IMR-90 (cell line): ENCODE measurements around the gene HBEGF. TPM values are rescaled to one million over a fixed set of nuclear protein-coding genes. Genes with fewer than 3 reads are reported as not detected.

Experiments
- ATAC-seq: fragments of 200-7000 bp; cut with Tn5 transposase; 2 replicates; pipeline ENCODE4 v1.9.1; 2020; ENCODE audit warnings: low read depth, mild to moderate bottlenecking, moderate library complexity
- BruUV-seq: library from RNA; stranded (reverse); fragments of 400-500 nt; replicated peaks from 2 replicates; lab custom pipeline; 2021; lab: Mats Ljungman, UMichigan
- CTCF ChIA-PET: fragments of 300-600 bp; formaldehyde crosslinking; extraction: SDS; loops from one replicate; lab custom pipeline; 2021; ENCODE audit warnings: antibody characterized with exemption; lab: Yijun Ruan, JAX
- POLR2A ChIA-PET: fragments of 300-600 bp; sonication (Branson Sonifier 250); formaldehyde crosslinking; loops from one replicate; lab custom pipeline; 2022; ENCODE audit warnings: antibody characterized with exemption; ENCODE audit not compliant: unreplicated experiment; lab: Charles Lee
- DNase-seq: peaks from one replicate; pipeline ENCODE4 v3.0.0; 2013
- H2AFZ ChIP-seq: replicated peaks from 2 replicates; pipeline ENCODE3; 2013; ENCODE audit warnings: low read length, mild to moderate bottlenecking; ENCODE audit not compliant: poor library complexity
- H2AK5ac ChIP-seq: 2 replicates; pipeline ENCODE4 v1.6.1; 2013; ENCODE audit warnings: low read depth, low read length, inconsistent platforms
- H2AK9ac ChIP-seq: replicated peaks from 2 replicates; pipeline ENCODE3; 2013; ENCODE audit warnings: mild to moderate bottlenecking, low read depth, low read length, moderate library complexity; ENCODE audit not compliant: poor library complexity
- H2BK120ac ChIP-seq: 2 replicates; pipeline ENCODE4 v1.6.1; 2013; ENCODE audit warnings: low read depth, low read length, inconsistent platforms
- H2BK15ac ChIP-seq: 3 replicates; pipeline ENCODE4 v1.6.1; 2013; ENCODE audit warnings: low read depth, low read length, inconsistent platforms
- H2BK20ac ChIP-seq: 2 replicates; pipeline ENCODE4 v1.6.1; 2013; ENCODE audit warnings: low read depth, mild to moderate bottlenecking, inconsistent platforms, low read length, moderate library complexity
- H2BK5ac ChIP-seq: 2 replicates; pipeline ENCODE4 v1.6.1; 2013; ENCODE audit warnings: mild to moderate bottlenecking, low read depth, low read length, inconsistent platforms; ENCODE audit not compliant: poor library complexity, severe bottlenecking
- H3K14ac ChIP-seq: replicated peaks from 2 replicates; pipeline ENCODE4 v1.6.1; 2013; ENCODE audit warnings: low read depth, low read length, inconsistent platforms
- H3K18ac ChIP-seq: 2 replicates; pipeline ENCODE4 v1.6.1; 2013; ENCODE audit warnings: low read depth, low read length, control low read depth
- H3K23ac ChIP-seq: 2 replicates; pipeline ENCODE4 v1.6.1; 2013; ENCODE audit warnings: low read depth, low read length, inconsistent platforms
- H3K27ac ChIP-seq: 2 replicates; pipeline ENCODE4 v1.5.1; 2013; ENCODE audit warnings: mild to moderate bottlenecking, control low read depth, low read length; ENCODE audit not compliant: insufficient read depth
- H3K27me3 ChIP-seq: 2 replicates; pipeline ENCODE4 v1.6.1; 2013; ENCODE audit warnings: low read length; ENCODE audit not compliant: control insufficient read depth, insufficient read depth
- H3K36me3 ChIP-seq: 2 replicates; pipeline ENCODE4 v1.6.1; 2013; ENCODE audit warnings: low read length, mixed read lengths; ENCODE audit not compliant: control insufficient read depth, insufficient read depth
- H3K4ac ChIP-seq: 2 replicates; pipeline ENCODE4 v1.6.1; 2013; ENCODE audit warnings: low read depth, low read length, inconsistent platforms
- H3K4me1 ChIP-seq: 2 replicates; pipeline ENCODE4 v1.6.1; 2013; ENCODE audit warnings: low read length, mixed read lengths; ENCODE audit not compliant: control insufficient read depth, insufficient read depth
- H3K4me2 ChIP-seq: 2 replicates; pipeline ENCODE4 v1.6.1; 2013; ENCODE audit warnings: low read depth, mild to moderate bottlenecking, control low read depth, low read length, moderate library complexity
- H3K4me3 ChIP-seq: 2 replicates; pipeline ENCODE4 v1.5.1; 2013; ENCODE audit warnings: low read depth, mild to moderate bottlenecking, control low read depth, low read length, moderate library complexity; ENCODE audit not compliant: insufficient read depth
- H3K56ac ChIP-seq: 2 replicates; pipeline ENCODE4 v1.6.1; 2013; ENCODE audit warnings: low read length, inconsistent platforms; ENCODE audit not compliant: insufficient read depth; ENCODE audit errors: extremely low read depth
- H3K79me1 ChIP-seq, 2 experiments: 2 replicates each; pipeline ENCODE4 v1.6.1; 2013; ENCODE audit warnings: low read length in 2 of 2, inconsistent platforms in 1 of 2, low read depth in 1 of 2
- H3K9ac ChIP-seq: 2 replicates; pipeline ENCODE4 v1.6.1; 2013; ENCODE audit warnings: low read depth, low read length, control low read depth
- H3K9me1 ChIP-seq: 2 replicates; pipeline ENCODE4 v1.6.1; 2013; ENCODE audit warnings: low read length, inconsistent platforms; ENCODE audit not compliant: insufficient read depth
- H3K9me3 ChIP-seq: 2 replicates; pipeline ENCODE4 v1.6.1; 2013; ENCODE audit warnings: low read length; ENCODE audit not compliant: control insufficient read depth, insufficient read depth
- H4K20me1 ChIP-seq: 2 replicates; pipeline ENCODE4 v1.6.1; 2013; ENCODE audit warnings: low read length, inconsistent platforms; ENCODE audit not compliant: insufficient read depth
- H4K5ac ChIP-seq: 2 replicates; pipeline ENCODE4 v1.6.1; 2013; ENCODE audit warnings: mild to moderate bottlenecking, low read depth, low read length, control low read depth
- H4K8ac ChIP-seq, 2 experiments: 2 replicates each; pipeline ENCODE4 v1.6.1; 2013; ENCODE audit warnings: low read depth in 2 of 2, low read length in 2 of 2, control low read depth in 1 of 2, inconsistent platforms in 1 of 2
- H4K91ac ChIP-seq: 2 replicates; pipeline ENCODE4 v1.6.1; 2013; ENCODE audit warnings: low read depth, low read length, inconsistent platforms; ENCODE audit not compliant: insufficient read depth
- CHD1 ChIP-seq: IDR thresholded peaks from 2 replicates; pipeline ENCODE4 v1.6.1; 2012; ENCODE audit warnings: low read depth, low read length, improper control_type of control experiment
- MAFK ChIP-seq: IDR thresholded peaks from 2 replicates; pipeline ENCODE4 v1.6.1; 2012; ENCODE audit warnings: low read depth, low read length, improper control_type of control experiment
- MXI1 ChIP-seq: IDR thresholded peaks from 2 replicates; pipeline ENCODE4 v1.6.1; 2012; ENCODE audit warnings: low read depth, mild to moderate bottlenecking, low read length, moderate library complexity, borderline replicate concordance
- NFE2L2 ChIP-seq: fragments of 150-350 bp; IDR thresholded peaks from 2 replicates; pipeline ENCODE4 v1.6.1; 2016; ENCODE audit warnings: low read depth, mild to moderate bottlenecking, low read length
- SMC3 ChIP-seq: fragments of 150-350 bp; IDR thresholded peaks from 2 replicates; pipeline ENCODE4 v1.6.1; 2016; ENCODE audit warnings: low read depth, mild to moderate bottlenecking, antibody characterized with exemption, low read length, moderate library complexity
- WGBS, 2 experiments: methylation state at CpG; one replicate each; pipeline versions ENCODE4 v1.1.5 to v1.1.7; 2013; ENCODE audit warnings: missing lambda C conversion rate in 2 of 2; ENCODE audit not compliant: insufficient read length in 1 of 2; ENCODE audit errors: extremely low coverage in 2 of 2; 5-methylcytosine and 5-hydroxymethylcytosine counted together
- dilution Hi-C: fragments of 300-500 bp; cut with HindIII; formaldehyde crosslinking; loops from one replicate; pipeline ENCODE4 v1.14.3; 2018; ENCODE audit warnings: low sequenced_read_pairs; ENCODE audit not compliant: unreplicated experiment
- in situ Hi-C: fragments of 300-500 bp; cut with MboI; formaldehyde crosslinking; loops from 3 replicates; pipeline ENCODE4 v1.14.3; 2019; ENCODE audit warnings: low sequenced_read_pairs, inconsistent platforms, mixed read lengths
- intact Hi-C: fragments of 100-400 bp; cut with micrococcal nuclease; formaldehyde crosslinking; loops from 2 replicates; pipeline ENCODE4 v1.10.0; 2022
- polyA plus RNA-seq, 3 experiments: library from polyadenylated mRNA; depleted of rRNA; stranded (reverse); fragments of >200 nt; gene quantifications; 2 replicates each; pipeline ENCODE4 v1.2.3, GENCODE V29; 2012; ENCODE audit warnings: low replicate concordance in 1 of 3
- total RNA-seq: library from RNA; depleted of rRNA; stranded (reverse); fragments of >200 nt; gene quantifications from 2 replicates; pipeline ENCODE4 v1.2.3, GENCODE V29; 2012

Gene HBEGF
- total and polyA plus RNA-seq, 2 of the 4 experiments (the other 2 are of a cell fraction) = 18.8 to 36.1 TPM

- Histone ChIP-seq H2AFZ (no peak overlapping the region), H4K8ac (no peak overlapping the region), H3K36me3 (no peaks in the 10 kb centered on the region), H2AK9ac (no peak overlapping the region), H2BK20ac (peak overlapping the region; percentile 60; the same call in 1 of the 2 replicates), H3K23ac (no peak overlapping the region), H4K91ac (no peak overlapping the region), H2AK5ac (no peak overlapping the region; the same call in 1 of the 2 replicates), H2BK120ac (peak overlapping the region; percentile 16), H2BK15ac (peak overlapping the region; percentile 70; the same call in 1 of the 3 replicates), H4K20me1 (no peaks in the 10 kb centered on the region), H3K9ac (no peak overlapping the region), H3K56ac (no peak overlapping the region), H3K27ac (no peak overlapping the region), H3K9me1 (peaks cover 22% of the 10 kb centered on the region), H3K4me1 (peaks cover 18% of the 10 kb centered on the region), H3K14ac (no peak overlapping the region), H3K27me3 (no peaks in the 10 kb centered on the region), H3K9me3 (no peaks in the 10 kb centered on the region), H3K18ac (no peak overlapping the region), H3K79me1 (0 out of 4 replicates have a peak, but pooled peaks cover 0 to 5% of the 10 kb centered on the region in 2 experiments), H2BK5ac (no peak overlapping the region), H4K5ac (no peak overlapping the region), H3K4me2 (no peak overlapping the region), H3K4me3 (no peak overlapping the region), H3K4ac (no peak overlapping the region)
- in situ Hi-C loops (no loop called here), dilution Hi-C loops (no loop called here), intact Hi-C loops (no loop called here)
- no peak for ATAC-seq
- no peak for TF ChIP-seq CHD1
- no peak for TF ChIP-seq NFE2L2
- TF ChIP-seq MXI1 = no peak
- TF ChIP-seq SMC3 = no peak
- no peak for TF ChIP-seq MAFK
- ChIA-PET CTCF (no interaction called here), POLR2A (interaction anchor here (0.6 kb wide), 1 partner anchor 7 kb away, joined by 5 read pairs; no protein-coding TSS in a partner anchor)
- DNase-seq = no peak
- WGBS, 2 experiments = 100% methylated on average over 1 of the region's 1 CpG; no CpG with 5 or more reads in 1 of the 2 experiments
- BruUV-seq = no TSS peak
These were observed 26.6 kb downstream of the HBEGF start for GRCh38 chr5:140319833-140320232.
